Peyer's patch (tissue), 4 donors: ENCODE measurements around the gene OCA2.

ENCODE experiments used
- POLR2A ChIP-seq, 2 donors: fragments of 450-650 bp; IDR thresholded peaks; one replicate each; pipeline ENCODE4 v1.5.1; 2017; ENCODE audit warnings: antibody characterized with exemption in 2 of 2, mild to moderate bottlenecking in 2 of 2, moderate library complexity in 2 of 2
- TF ChIP-seq, protein P1 (sequence below), 6 experiments: fragments of 450-650 bp in 4 of 6; fragments of 200-600 bp in 2 of 6; sonication (generic) in 1 of 6; IDR thresholded peaks; one replicate each; pipeline ENCODE4 v1.5.1; 2017 to 2019; ENCODE audit warnings: antibody characterized with exemption in 6 of 6, mild to moderate bottlenecking in 3 of 6, moderate library complexity in 1 of 6

DNA sequence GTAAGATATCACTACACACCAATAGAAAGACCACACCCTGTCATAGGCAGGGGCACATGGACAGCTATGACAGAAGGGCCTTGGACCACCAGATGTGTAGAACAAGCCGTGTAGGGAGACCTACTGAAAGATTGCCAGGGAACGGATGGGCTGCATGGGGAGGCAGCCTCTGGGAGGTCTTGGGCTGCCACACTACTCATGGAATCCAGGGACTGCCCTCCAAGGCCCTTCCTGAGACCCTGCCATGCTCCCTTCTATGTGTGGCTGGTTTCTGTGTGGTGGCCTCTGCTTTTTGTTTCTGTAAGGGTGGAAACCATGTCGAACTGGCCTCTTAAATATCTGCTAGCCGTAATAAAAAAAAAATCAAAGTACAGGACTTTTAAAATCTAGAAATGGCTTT, 86.9 kb downstream of the OCA2 start:
- no peak for TF ChIP-seq POLR2A (IDR thresholded peaks at IDR 0.05)
- TF ChIP-seq, protein P1, sequence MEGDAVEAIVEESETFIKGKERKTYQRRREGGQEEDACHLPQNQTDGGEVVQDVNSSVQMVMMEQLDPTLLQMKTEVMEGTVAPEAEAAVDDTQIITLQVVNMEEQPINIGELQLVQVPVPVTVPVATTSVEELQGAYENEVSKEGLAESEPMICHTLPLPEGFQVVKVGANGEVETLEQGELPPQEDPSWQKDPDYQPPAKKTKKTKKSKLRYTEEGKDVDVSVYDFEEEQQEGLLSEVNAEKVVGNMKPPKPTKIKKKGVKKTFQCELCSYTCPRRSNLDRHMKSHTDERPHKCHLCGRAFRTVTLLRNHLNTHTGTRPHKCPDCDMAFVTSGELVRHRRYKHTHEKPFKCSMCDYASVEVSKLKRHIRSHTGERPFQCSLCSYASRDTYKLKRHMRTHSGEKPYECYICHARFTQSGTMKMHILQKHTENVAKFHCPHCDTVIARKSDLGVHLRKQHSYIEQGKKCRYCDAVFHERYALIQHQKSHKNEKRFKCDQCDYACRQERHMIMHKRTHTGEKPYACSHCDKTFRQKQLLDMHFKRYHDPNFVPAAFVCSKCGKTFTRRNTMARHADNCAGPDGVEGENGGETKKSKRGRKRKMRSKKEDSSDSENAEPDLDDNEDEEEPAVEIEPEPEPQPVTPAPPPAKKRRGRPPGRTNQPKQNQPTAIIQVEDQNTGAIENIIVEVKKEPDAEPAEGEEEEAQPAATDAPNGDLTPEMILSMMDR (IDR thresholded peaks at IDR 0.05) = no peak
